Upper lobe of left lung (tissue), 6 donors: Measurements from ENCODE around the gene ENAH. TPM values are rescaled to one million over a fixed set of nuclear protein-coding genes. Genes with fewer than 3 reads are reported as not detected.

Experiments used
- ATAC-seq, 2 donors: fragments of 200-7000 bp; cut with Tn5 transposase; one replicate each; pipeline ENCODE4 v1.9.1; 2022; ENCODE audit warnings: mild to moderate bottlenecking in 2 of 2, moderate library complexity in 2 of 2; ENCODE audit not compliant: low FRiP score in 2 of 2
- DNase-seq, 2 donors: peaks; one replicate each; pipeline ENCODE4 v3.0.0-alpha.2; 2019 to 2020
- H3K27ac ChIP-seq, 4 donors: fragments of 200-600 bp; sonication (generic); one replicate each; pipeline ENCODE4 v1.5.1; 2016 to 2019
- H3K27me3 ChIP-seq, 4 donors: fragments of 200-600 bp; sonication (generic); one replicate each; pipeline ENCODE4 v1.5.1; 2017 to 2019
- H3K36me3 ChIP-seq, 4 donors: fragments of 200-600 bp; sonication (generic); one replicate each; pipeline ENCODE4 v1.5.1; 2016 to 2019
- H3K4me1 ChIP-seq, 4 donors: fragments of 200-600 bp; sonication (generic); one replicate each; pipeline ENCODE4 v1.5.1; 2018 to 2019
- H3K4me3 ChIP-seq, 4 donors: fragments of 200-600 bp; sonication (generic); one replicate each; pipeline ENCODE4 v1.5.1; 2017 to 2019; ENCODE audit warnings: mild to moderate bottlenecking in 2 of 4, moderate library complexity in 1 of 4
- H3K9me3 ChIP-seq, 4 donors: fragments of 200-600 bp; sonication (generic); one replicate each; pipeline ENCODE4 v1.5.1; 2018 to 2019
- CTCF ChIP-seq, 6 experiments: fragments of 450-650 bp in 4 of 6; fragments of 200-600 bp in 2 of 6; sonication (generic) in 2 of 6; IDR thresholded peaks; one replicate each; pipeline ENCODE4 v1.5.1; 2016 to 2019; ENCODE audit warnings: antibody characterized with exemption in 6 of 6
- EP300 ChIP-seq, 4 donors: sonication (generic); formaldehyde crosslinking; IDR thresholded peaks; one replicate each; pipeline ENCODE4 v1.5.1; 2017; ENCODE audit warnings: antibody characterized with exemption in 4 of 4, control low read depth in 2 of 4
- POLR2A ChIP-seq, 4 donors: fragments of 450-650 bp; IDR thresholded peaks; one replicate each; pipeline ENCODE4 v1.5.1; 2016 to 2017; ENCODE audit warnings: antibody characterized with exemption in 4 of 4, mild to moderate bottlenecking in 2 of 4
- POLR2AphosphoS5 ChIP-seq, 2 donors: sonication (generic); formaldehyde crosslinking; IDR thresholded peaks; one replicate each; pipeline ENCODE4 v1.5.1; 2017; ENCODE audit warnings: antibody characterized with exemption in 2 of 2
- WGBS, 2 donors: methylation state at CpG; one replicate each; pipeline ENCODE4 v1.1.5; 2017 to 2018; 5-methylcytosine and 5-hydroxymethylcytosine counted together
- total RNA-seq, 6 donors: library from RNA; depleted of rRNA in 4 of 6; stranded (reverse); fragments of >200 nt in 4 of 6; gene quantifications; one replicate each; pipeline versions ENCODE4 v1.1.0 to v1.2.1, GENCODE V29; 2016 to 2021
- donor health status: DM: no; HTN: no; CAD: no; lungs with moderate emphysema.
- donor health status: DM: no; HTN: yes; CAD: no; lungs with severe emphysema.

ENAH gene
- total RNA-seq, 6 donors from 2014 or later: 10.5 to 70.3 (median 33.8) TPM

- no peak for TF ChIP-seq POLR2AphosphoS5 (IDR thresholded peaks at IDR 0.05)
- TF ChIP-seq EP300 (IDR thresholded peaks at IDR 0.05): no peak
- TF ChIP-seq POLR2A (IDR thresholded peaks at IDR 0.05): no peak
- no peak for TF ChIP-seq CTCF (IDR thresholded peaks at IDR 0.05)
- WGBS, 2 donors: 52 to 63% methylated on average over 4 of the region's 4 CpGs
- Histone ChIP-seq H3K27ac (no peak overlapping the region), H3K27me3 (no peaks in the 10 kb centered on the region), H3K36me3 (no peaks in the 10 kb centered on the region), H3K4me3 (no peak overlapping the region), H3K9me3 (no peaks in the 10 kb centered on the region), H3K4me1 (peaks cover 0 to 3% (median 0%) of the 10 kb centered on the region in 4 donors)
- ATAC-seq (no peak), DNase-seq (no peak)
Observed at GRCh38 chr1:225666495-225666894, 13.6 kb upstream of the ENAH start.

GRCh38 chr1:225664762-225665161 is 11.8 kb upstream of the ENAH start:
- no peaks in the 10 kb centered on the region for H3K9me3 ChIP-seq
- H3K27ac ChIP-seq: no peak overlapping the region
- ATAC-seq (no peak), DNase-seq (no peak)
- 82 to 93% methylated on average over 2 of the region's 2 CpGs for WGBS, 2 donors
- no peak overlapping the region for H3K4me3 ChIP-seq
- peaks cover 6 to 10% (median 9%) of the 10 kb centered on the region in 4 donors for H3K4me1 ChIP-seq
- no peaks in the 10 kb centered on the region for H3K27me3 ChIP-seq
- no peak for TF ChIP-seq POLR2AphosphoS5 (IDR thresholded peaks at IDR 0.05)
- no peak for TF ChIP-seq POLR2A (IDR thresholded peaks at IDR 0.05)
- TF ChIP-seq CTCF (IDR thresholded peaks at IDR 0.05): no peak
- TF ChIP-seq EP300 (IDR thresholded peaks at IDR 0.05): no peak
- H3K36me3 ChIP-seq: no peaks in the 10 kb centered on the region

- H3K36me3 ChIP-seq: no peaks in the 10 kb centered on the region
- TF ChIP-seq EP300 (IDR thresholded peaks at IDR 0.05) (no peak), CTCF (IDR thresholded peaks at IDR 0.05) (no peak), POLR2AphosphoS5 (IDR thresholded peaks at IDR 0.05) (no peak), POLR2A (IDR thresholded peaks at IDR 0.05) (no peak)
Observed at GRCh38 chr1:225662155-225662554, 9.2 kb upstream of the ENAH start.

GRCh38 chr1:225660544-225660946 is 7.6 kb upstream of the ENAH start:
- H3K36me3 ChIP-seq: no peaks in the 10 kb centered on the region
- no peaks in the 10 kb centered on the region for H3K9me3 ChIP-seq
- peaks cover 9 to 21% (median 15%) of the 10 kb centered on the region in 4 donors for H3K4me1 ChIP-seq
- H3K4me3 ChIP-seq: no peak overlapping the region
- H3K27ac ChIP-seq: no peak overlapping the region
- 39 to 66% methylated on average over 1 of the region's 1 CpG for WGBS, 2 donors
- TF ChIP-seq EP300 (IDR thresholded peaks at IDR 0.05) (no peak), POLR2AphosphoS5 (IDR thresholded peaks at IDR 0.05) (no peak), POLR2A (IDR thresholded peaks at IDR 0.05) (no peak), CTCF (IDR thresholded peaks at IDR 0.05) (no peak)
- ATAC-seq (no peak), DNase-seq (no peak)
- no peaks in the 10 kb centered on the region for H3K27me3 ChIP-seq

More at GRCh38 chr1:225662155-225662554, 9.2 kb upstream of the ENAH start:
- peaks cover 6 to 17% (median 11%) of the 10 kb centered on the region in 4 donors for H3K4me1 ChIP-seq
- H3K27me3 ChIP-seq: no peaks in the 10 kb centered on the region
- 76 to 92% methylated on average over 2 of the region's 2 CpGs for WGBS, 2 donors
- ATAC-seq (no peak), DNase-seq (no peak)
- no peak overlapping the region for H3K27ac ChIP-seq
- H3K9me3 ChIP-seq: no peaks in the 10 kb centered on the region
- no peak overlapping the region for H3K4me3 ChIP-seq

GRCh38 chr1:225658041-225658440 is 5.1 kb upstream of the ENAH start:
- ATAC-seq (no peak), DNase-seq (no peak)
- no peak for TF ChIP-seq POLR2A (IDR thresholded peaks at IDR 0.05)
- TF ChIP-seq POLR2AphosphoS5 (IDR thresholded peaks at IDR 0.05): no peak
- TF ChIP-seq EP300 (IDR thresholded peaks at IDR 0.05): no peak
- no peak for TF ChIP-seq CTCF (IDR thresholded peaks at IDR 0.05)
- Histone ChIP-seq H3K27ac (peak overlapping the region in 2 of 4 donors; percentile 4 to 13), H3K4me3 (no peak overlapping the region), H3K4me1 (peaks cover 16 to 36% (median 27%) of the 10 kb centered on the region in 4 donors), H3K27me3 (no peaks in the 10 kb centered on the region), H3K36me3 (no peaks in the 10 kb centered on the region), H3K9me3 (no peaks in the 10 kb centered on the region)
- WGBS, 2 donors: 75 to 81% methylated on average over 2 of the region's 2 CpGs
